GM12878 (cell line): Measurements from ENCODE around the gene PHB1.
"Not testable (repeated sequence)": the region's sequence is repeated elsewhere in the genome, so short reads cannot be mapped to it uniquely, and the experiment has no call there.

Experiments
- CEBPB ChIP-seq, 2 experiments: fragments of 150-350 bp in 1 of 2; IDR thresholded peaks; 2 replicates each; pipeline ENCODE4 v1.6.1; 2012 to 2014; ENCODE audit warnings: low read depth in 2 of 2, low read length in 2 of 2, borderline replicate concordance in 1 of 2, inconsistent platforms in 1 of 2
- CTCF ChIP-seq, 3 experiments: IDR thresholded peaks in 2 of 3; conservative IDR thresholded peaks in 1 of 3; 2 replicates each; pipeline ENCODE4 v1.5.1; 2011; ENCODE audit warnings: low read depth in 3 of 3, low read length in 3 of 3, mild to moderate bottlenecking in 3 of 3, control low read depth in 2 of 3, moderate library complexity in 2 of 3, inconsistent platforms in 1 of 3, mixed read lengths in 1 of 3; ENCODE audit not compliant: control insufficient read depth in 2 of 3, insufficient read depth in 1 of 3; ENCODE audit errors: extremely low read depth in 1 of 3
- ELK1 ChIP-seq: IDR thresholded peaks from 2 replicates; pipeline ENCODE4 v1.6.1; 2012; ENCODE audit warnings: low read depth, low read length, improper control_type of control experiment
- EZH2 ChIP-seq: IDR thresholded peaks from 2 replicates; pipeline ENCODE4 v1.6.1; 2012; ENCODE audit warnings: low read depth, mild to moderate bottlenecking, control low read depth, inconsistent platforms, low read length, borderline replicate concordance; ENCODE audit not compliant: control insufficient read depth
- MAX ChIP-seq: IDR thresholded peaks from 2 replicates; pipeline ENCODE4 v1.6.1; 2012; ENCODE audit warnings: low read depth, low read length, improper control_type of control experiment
- NR2C2 ChIP-seq: IDR thresholded peaks from 2 replicates; pipeline ENCODE4 v1.6.1; 2011; ENCODE audit warnings: borderline replicate concordance, low read depth; ENCODE audit not compliant: control insufficient read depth, insufficient read length
- POLR2A ChIP-seq: IDR thresholded peaks from 2 replicates; pipeline ENCODE4 v1.6.1; 2011; ENCODE audit warnings: low read depth, mild to moderate bottlenecking, low read length
- RAD21 ChIP-seq: IDR thresholded peaks from 2 replicates; pipeline ENCODE4 v1.6.1; 2011; ENCODE audit warnings: mild to moderate bottlenecking, low read depth, low read length, moderate library complexity; ENCODE audit not compliant: insufficient read depth
- SIN3A ChIP-seq: IDR thresholded peaks from 2 replicates; pipeline ENCODE4 v1.6.1; 2012; ENCODE audit warnings: low read depth, low read length, improper control_type of control experiment
- SMC3 ChIP-seq: IDR thresholded peaks from 2 replicates; pipeline ENCODE4 v1.6.1; 2011; ENCODE audit warnings: low read length, improper control_type of control experiment, borderline replicate concordance
- TAF1 ChIP-seq: IDR thresholded peaks from 2 replicates; pipeline ENCODE4 v1.6.1; 2011; ENCODE audit warnings: mild to moderate bottlenecking, low read depth, low read length, borderline replicate concordance

- TF ChIP-seq POLR2A; EZH2; ELK1; CEBPB (IDR thresholded peaks at IDR 0.05; ENCODE audit: borderline replicate concordance in 1 of 2, low read depth in 2 of 2, low read length in 2 of 2); SIN3A; MAX; NR2C2; SMC3; TAF1; CTCF (IDR thresholded peaks at IDR 0.05 in 2 of 3, conservative IDR thresholded peaks at IDR 0.05 in 1 of 3; ENCODE audit: control insufficient read depth in 2 of 3, extremely low read depth in 1 of 3, insufficient read depth in 1 of 3, low read depth in 3 of 3, low read length in 3 of 3); RAD21: not testable (repeated sequence)
Measured at GRCh38 chr17:49365126-49365525, 49.6 kb downstream of the PHB1 start.
